ENCODE data around the gene SLC22A31.

DNA sequence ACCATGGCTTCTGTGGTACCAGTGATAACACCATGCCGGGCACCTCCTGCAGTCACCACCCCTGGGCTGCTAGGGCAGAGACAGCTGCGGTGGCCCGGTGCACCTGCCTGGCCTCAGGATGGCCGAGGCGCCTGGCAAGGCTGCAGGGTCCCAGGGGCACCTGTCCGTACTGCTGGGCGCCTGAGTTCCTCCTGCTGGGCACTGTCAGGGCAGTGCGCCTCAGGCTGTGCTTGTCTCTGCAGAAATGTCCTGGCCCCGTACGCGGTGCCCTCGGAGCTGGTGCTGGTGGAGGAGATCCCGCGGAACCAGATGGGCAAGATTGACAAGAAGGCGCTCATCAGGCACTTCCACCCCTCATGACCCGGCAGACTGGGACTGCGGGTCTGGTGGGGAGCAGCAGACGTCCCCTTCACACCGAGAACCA, 46.5 kb downstream of the SLC22A31 start:
- TF ChIP-seq, protein P1, sequence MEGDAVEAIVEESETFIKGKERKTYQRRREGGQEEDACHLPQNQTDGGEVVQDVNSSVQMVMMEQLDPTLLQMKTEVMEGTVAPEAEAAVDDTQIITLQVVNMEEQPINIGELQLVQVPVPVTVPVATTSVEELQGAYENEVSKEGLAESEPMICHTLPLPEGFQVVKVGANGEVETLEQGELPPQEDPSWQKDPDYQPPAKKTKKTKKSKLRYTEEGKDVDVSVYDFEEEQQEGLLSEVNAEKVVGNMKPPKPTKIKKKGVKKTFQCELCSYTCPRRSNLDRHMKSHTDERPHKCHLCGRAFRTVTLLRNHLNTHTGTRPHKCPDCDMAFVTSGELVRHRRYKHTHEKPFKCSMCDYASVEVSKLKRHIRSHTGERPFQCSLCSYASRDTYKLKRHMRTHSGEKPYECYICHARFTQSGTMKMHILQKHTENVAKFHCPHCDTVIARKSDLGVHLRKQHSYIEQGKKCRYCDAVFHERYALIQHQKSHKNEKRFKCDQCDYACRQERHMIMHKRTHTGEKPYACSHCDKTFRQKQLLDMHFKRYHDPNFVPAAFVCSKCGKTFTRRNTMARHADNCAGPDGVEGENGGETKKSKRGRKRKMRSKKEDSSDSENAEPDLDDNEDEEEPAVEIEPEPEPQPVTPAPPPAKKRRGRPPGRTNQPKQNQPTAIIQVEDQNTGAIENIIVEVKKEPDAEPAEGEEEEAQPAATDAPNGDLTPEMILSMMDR (IDR thresholded peaks at IDR 0.05; ENCODE audit: low read length) = no peak
- TF ChIP-seq EZH2 (IDR thresholded peaks at IDR 0.05; ENCODE audit: borderline replicate concordance, low read length) = no peak

All from OCI-LY1 (cell line).